ENCODE measurements around the gene FILIP1L.

Gene FILIP1L

GRCh38 chr3:99869621-99870020 is 244.7 kb downstream of the FILIP1L start:
- no peak for DNase-seq (ENCODE audit: extremely low read depth, low read depth)
- TF ChIP-seq CTCF (IDR thresholded peaks at IDR 0.05; ENCODE audit: low read depth, low read length): no peak

- TF ChIP-seq CTCF (IDR thresholded peaks at IDR 0.05; ENCODE audit: low read depth, low read length): no peak
- no peak for DNase-seq (ENCODE audit: extremely low read depth, low read depth)
Observed at GRCh38 chr3:99868311-99868646, 246.0 kb downstream of the FILIP1L start.

GRCh38 chr3:99867594-99868310 is 246.5 kb downstream of the FILIP1L start:
- TF ChIP-seq CTCF (IDR thresholded peaks at IDR 0.05; ENCODE audit: low read depth, low read length): no peak
- no peak for DNase-seq (ENCODE audit: extremely low read depth, low read depth)

- DNase-seq (ENCODE audit: extremely low read depth, low read depth): no peak
- TF ChIP-seq CTCF (IDR thresholded peaks at IDR 0.05; ENCODE audit: low read depth, low read length): no peak
Observed at GRCh38 chr3:99866261-99866761, 248.0 kb downstream of the FILIP1L start.

GRCh38 chr3:99865321-99865720 is 249.0 kb downstream of the FILIP1L start:
- TF ChIP-seq CTCF (IDR thresholded peaks at IDR 0.05; ENCODE audit: low read depth, low read length): no peak
- no peak for DNase-seq (ENCODE audit: extremely low read depth, low read depth)

- TF ChIP-seq CTCF (IDR thresholded peaks at IDR 0.05; ENCODE audit: low read depth, low read length): no peak
- no peak for DNase-seq (ENCODE audit: extremely low read depth, low read depth)
Observed at GRCh38 chr3:99864289-99864688, 250.0 kb downstream of the FILIP1L start.

- TF ChIP-seq CTCF (IDR thresholded peaks at IDR 0.05; ENCODE audit: low read depth, low read length): no peak
- DNase-seq (ENCODE audit: extremely low read depth, low read depth): no peak
Observed at GRCh38 chr3:99863588-99863987, 250.7 kb downstream of the FILIP1L start.
